C4-2B (cell line): Measurements from ENCODE around the gene LSM2.

Experiments
- CTCF ChIP-seq: fragments of 450-650 bp; conservative IDR thresholded peaks from 2 replicates; pipeline ENCODE4 v1.5.1; 2017; ENCODE audit warnings: mild to moderate bottlenecking
- ZFX ChIP-seq: fragments of 450-650 bp; IDR thresholded peaks from 2 replicates; pipeline ENCODE4 v1.6.1; 2017

DNA sequence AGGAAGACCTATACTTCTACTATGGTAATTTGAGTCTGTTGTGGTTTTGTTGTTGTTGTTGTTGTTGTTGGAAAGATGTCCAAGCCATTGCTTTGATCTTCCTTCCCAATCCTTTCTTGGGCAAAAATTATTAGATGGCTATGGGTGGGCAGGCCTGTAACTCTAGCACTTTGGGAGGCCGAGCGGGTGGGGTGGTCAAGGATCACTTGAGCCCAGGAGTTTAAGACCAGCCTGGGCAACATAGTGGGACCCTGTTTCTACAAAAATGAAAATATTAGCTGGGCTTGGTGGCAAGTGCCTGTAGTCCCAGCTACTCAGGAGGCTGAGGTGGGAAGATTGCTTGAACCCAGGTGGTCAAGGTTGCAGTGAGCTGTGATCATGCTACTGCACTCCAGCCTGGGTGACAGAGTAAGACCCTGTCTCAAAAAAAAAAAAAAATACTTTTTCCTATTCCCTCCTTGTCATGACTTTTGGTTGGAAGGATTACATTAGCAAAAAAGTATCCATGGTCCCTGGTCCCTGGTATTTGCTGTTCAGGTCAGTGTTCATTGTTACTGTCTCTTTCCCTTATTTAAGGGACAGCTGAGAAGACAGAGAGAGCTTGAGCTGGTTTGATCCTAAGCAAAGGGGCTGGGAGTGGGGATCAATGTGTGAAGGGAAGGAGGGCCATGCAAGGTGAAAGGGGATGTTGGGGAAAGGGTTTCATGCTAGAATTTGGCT, 44.2 kb upstream of the LSM2 start:
- no peak for TF ChIP-seq CTCF
- no peak for TF ChIP-seq ZFX
